Kidney glomerular epithelial cell (primary cell): ENCODE data around the gene CFLAR.

Experiments used
- DNase-seq: peaks from one replicate; lab custom pipeline; 2025; lab: John Stamatoyannopoulos, UW

The CFLAR gene

DNA sequence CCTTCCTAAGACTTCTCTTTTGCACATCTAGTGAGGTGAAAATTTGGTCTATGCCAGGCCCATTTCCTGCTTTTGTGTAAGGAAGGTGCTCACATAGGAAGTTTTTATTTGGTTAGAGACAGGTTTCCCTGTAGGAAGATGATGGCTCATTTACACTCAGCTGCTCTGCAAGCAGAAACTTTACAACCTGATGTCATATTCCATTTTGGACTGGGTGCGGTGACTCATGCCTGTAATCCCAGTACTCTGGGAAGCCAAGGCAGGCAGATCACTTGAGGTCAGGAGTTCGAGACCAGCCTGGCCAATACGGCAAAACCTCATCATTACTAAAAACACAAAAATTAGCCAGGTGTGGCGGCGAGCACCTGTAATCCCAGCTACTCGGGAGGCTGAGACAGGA, 102.8 kb downstream of the CFLAR start:
- DNase-seq: no peak

GRCh38 chr2:201219328-201220096, 103.5 kb downstream of the CFLAR start:
- DNase-seq: no peak

GRCh38 chr2:201220102-201220570, 104.2 kb downstream of the CFLAR start:
- peak; percentile 10 for DNase-seq

- no peak for DNase-seq
Measured at GRCh38 chr2:201223089-201224073, 107.4 kb downstream of the CFLAR start.
